Activated naive CD4-positive, alpha-beta T cell treated with anti-CD3 and anti-CD28 coated beads for 36 hours (primary cell): ENCODE measurements around the gene ANO9. TPM values are rescaled to one million over a fixed set of nuclear protein-coding genes. Genes with fewer than 3 reads are reported as not detected.

Source experiments
- CTCF ChIA-PET: fragments of 350-600 bp; sonication (Branson Sonifier 250); formaldehyde crosslinking; loops from one replicate; lab custom pipeline; 2021; ENCODE audit warnings: antibody characterized with exemption; lab: Charles Lee
- DNase-seq: peaks from one replicate; pipeline ENCODE4 v3.0.0-alpha.2; 2020
- H3K27ac Mint-ChIP-seq: one replicate; pipeline ENCODE4 v1.8.0; 2021; ENCODE audit warnings: mild to moderate bottlenecking, mixed read lengths
- H3K27me3 Mint-ChIP-seq: one replicate; pipeline ENCODE4 v1.8.0; 2021; ENCODE audit warnings: low read depth, mixed read lengths
- H3K36me3 Mint-ChIP-seq: one replicate; pipeline ENCODE4 v1.8.0; 2021; ENCODE audit warnings: low read depth, mixed read lengths
- H3K4me1 Mint-ChIP-seq: one replicate; pipeline ENCODE4 v1.8.0; 2021; ENCODE audit warnings: low read depth, mixed read lengths
- H3K4me3 Mint-ChIP-seq: one replicate; pipeline ENCODE4 v1.8.0; 2021; ENCODE audit warnings: mild to moderate bottlenecking, moderate library complexity, mixed read lengths
- H3K9me3 Mint-ChIP-seq: one replicate; pipeline ENCODE4 v1.8.0; 2021; ENCODE audit warnings: mixed read lengths
- intact Hi-C: fragments of 100-400 bp; cut with micrococcal nuclease; formaldehyde crosslinking; loops from one replicate; pipeline ENCODE4 v1.15.1; 2023
- total RNA-seq, 2 experiments: library from RNA; stranded (reverse); gene quantifications; one replicate each; pipeline ENCODE4 v1.2.3, GENCODE V29; 2021

Gene ANO9
- total RNA-seq, 2 experiments from 2014 or later, result 28.9 to 31.0 TPM

GRCh38 chr11:398826-399225 lies 43.0 kb downstream of the ANO9 start:
- DNase-seq, result no peak
- CTCF ChIA-PET, result no interaction called here
- no peaks in the 10 kb centered on the region for H3K36me3 Mint-ChIP-seq
- H3K4me1 Mint-ChIP-seq, result peaks cover 5% of the 10 kb centered on the region
- intact Hi-C loops, result no loop called here
- peaks cover 4% of the 10 kb centered on the region for H3K9me3 Mint-ChIP-seq
- H3K4me3 Mint-ChIP-seq, result no peak overlapping the region
- H3K27me3 Mint-ChIP-seq, result no peaks in the 10 kb centered on the region
- no peak overlapping the region for H3K27ac Mint-ChIP-seq

- intact Hi-C loops, result no loop called here
- Mint-ChIP-seq H3K27ac (no peak overlapping the region), H3K9me3 (peaks cover 4% of the 10 kb centered on the region), H3K4me1 (peaks cover 5% of the 10 kb centered on the region), H3K36me3 (no peaks in the 10 kb centered on the region), H3K27me3 (no peaks in the 10 kb centered on the region), H3K4me3 (no peak overlapping the region)
- peak; percentile 68 for DNase-seq
- CTCF ChIA-PET, result interaction anchor here (1.1 to 1.7 kb wide), 4 partner anchors 9 to 146 kb away, joined by 3 to 8 read pairs (median 6); no protein-coding TSS in a partner anchor
Measured at GRCh38 chr11:396948-397548, 44.8 kb downstream of the ANO9 start.

GRCh38 chr11:396511-396947 lies 45.3 kb downstream of the ANO9 start:
- CTCF ChIA-PET, result interaction anchor here (0.6 to 1.7 kb wide), 5 partner anchors 9 to 151 kb away, joined by 3 to 8 read pairs (median 6); no protein-coding TSS in a partner anchor
- no peaks in the 10 kb centered on the region for H3K27me3 Mint-ChIP-seq
- H3K4me1 Mint-ChIP-seq, result peaks cover 5% of the 10 kb centered on the region
- no peak for DNase-seq
- no peak overlapping the region for H3K27ac Mint-ChIP-seq
- no peaks in the 10 kb centered on the region for H3K36me3 Mint-ChIP-seq
- intact Hi-C loops, result no loop called here
- no peak overlapping the region for H3K4me3 Mint-ChIP-seq
- H3K9me3 Mint-ChIP-seq, result peaks cover 4% of the 10 kb centered on the region

- no peaks in the 10 kb centered on the region for H3K27me3 Mint-ChIP-seq
- CTCF ChIA-PET, result interaction anchor here (0.6 to 1.7 kb wide), 3 partner anchors 52 to 152 kb away, joined by 3 to 8 read pairs (median 6); no protein-coding TSS in a partner anchor
Measured at GRCh38 chr11:395866-396265, 45.9 kb downstream of the ANO9 start.

DNA sequence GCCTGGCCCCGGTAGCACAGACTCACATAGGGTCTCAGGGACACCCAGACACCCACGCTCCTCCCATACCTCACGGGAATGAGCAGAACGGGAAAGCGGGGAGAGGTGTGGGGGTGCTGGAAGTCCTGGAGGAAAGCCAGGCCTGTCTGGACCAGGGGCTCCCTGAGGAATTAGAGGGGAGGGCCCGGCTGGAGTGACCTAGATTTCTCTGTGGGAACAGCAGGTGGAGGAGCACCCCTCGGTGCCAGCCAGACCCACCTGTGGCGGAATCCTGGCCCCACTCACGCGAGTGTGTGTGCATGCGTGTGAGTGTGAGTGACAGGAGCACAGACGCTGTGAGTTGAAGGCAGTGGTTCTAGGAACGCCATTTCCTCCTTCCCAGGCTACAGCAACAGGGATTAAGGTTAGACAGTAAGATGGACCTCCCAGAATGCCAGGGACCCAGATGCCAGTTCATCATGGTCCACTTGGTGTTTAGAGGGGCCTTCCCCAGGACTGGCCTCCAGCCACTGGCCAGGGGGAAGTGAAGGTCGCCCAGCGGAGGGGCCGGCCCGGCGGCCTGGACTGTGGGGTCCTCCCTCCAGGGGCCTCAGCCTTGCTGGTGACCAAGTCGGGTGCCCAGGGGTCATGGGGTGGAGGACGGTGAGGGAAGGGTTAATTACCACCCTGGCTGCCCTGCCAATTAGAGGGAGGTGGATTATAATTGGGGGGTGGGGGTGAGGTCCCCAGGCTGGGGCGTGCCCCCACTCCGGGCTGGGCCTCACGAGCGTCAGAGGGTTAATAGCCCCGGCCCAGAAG lies 46.8 kb downstream of the ANO9 start:
- Mint-ChIP-seq H3K36me3 (no peaks in the 10 kb centered on the region), H3K4me1 (peaks cover 5% of the 10 kb centered on the region), H3K4me3 (no peak overlapping the region), H3K9me3 (peaks cover 4% of the 10 kb centered on the region), H3K27me3 (no peaks in the 10 kb centered on the region), H3K27ac (no peak overlapping the region)
- no peak for DNase-seq
- intact Hi-C loops, result no loop called here
- CTCF ChIA-PET, result no interaction called here

More at GRCh38 chr11:395866-396265, 45.9 kb downstream of the ANO9 start:
- intact Hi-C loops, result no loop called here
- Mint-ChIP-seq H3K4me1 (peaks cover 5% of the 10 kb centered on the region), H3K27ac (no peak overlapping the region), H3K9me3 (peaks cover 4% of the 10 kb centered on the region), H3K4me3 (no peak overlapping the region), H3K36me3 (no peaks in the 10 kb centered on the region)
- DNase-seq, result no peak

GRCh38 chr11:394034-394857 lies 47.6 kb downstream of the ANO9 start, which contains the start of gene PKP3:
Gene PKP3 (plus strand): TSS chr11:394209. CDS start chr11:394293, 84 bp downstream.
- no peak for DNase-seq
- no peak within 1 kb of the TSS for H3K4me3 Mint-ChIP-seq
- H3K27ac Mint-ChIP-seq, result no peak within 1 kb of the TSS
- CTCF ChIA-PET, result no interaction called here
- H3K4me1 Mint-ChIP-seq, result peaks cover 5% of the 10 kb centered on the region
- no peaks in the 10 kb centered on the region for H3K36me3 Mint-ChIP-seq
- intact Hi-C loops, result no loop called here
- no peaks in the 10 kb centered on the region for H3K27me3 Mint-ChIP-seq
- peaks cover 4% of the 10 kb centered on the region for H3K9me3 Mint-ChIP-seq

DNA sequence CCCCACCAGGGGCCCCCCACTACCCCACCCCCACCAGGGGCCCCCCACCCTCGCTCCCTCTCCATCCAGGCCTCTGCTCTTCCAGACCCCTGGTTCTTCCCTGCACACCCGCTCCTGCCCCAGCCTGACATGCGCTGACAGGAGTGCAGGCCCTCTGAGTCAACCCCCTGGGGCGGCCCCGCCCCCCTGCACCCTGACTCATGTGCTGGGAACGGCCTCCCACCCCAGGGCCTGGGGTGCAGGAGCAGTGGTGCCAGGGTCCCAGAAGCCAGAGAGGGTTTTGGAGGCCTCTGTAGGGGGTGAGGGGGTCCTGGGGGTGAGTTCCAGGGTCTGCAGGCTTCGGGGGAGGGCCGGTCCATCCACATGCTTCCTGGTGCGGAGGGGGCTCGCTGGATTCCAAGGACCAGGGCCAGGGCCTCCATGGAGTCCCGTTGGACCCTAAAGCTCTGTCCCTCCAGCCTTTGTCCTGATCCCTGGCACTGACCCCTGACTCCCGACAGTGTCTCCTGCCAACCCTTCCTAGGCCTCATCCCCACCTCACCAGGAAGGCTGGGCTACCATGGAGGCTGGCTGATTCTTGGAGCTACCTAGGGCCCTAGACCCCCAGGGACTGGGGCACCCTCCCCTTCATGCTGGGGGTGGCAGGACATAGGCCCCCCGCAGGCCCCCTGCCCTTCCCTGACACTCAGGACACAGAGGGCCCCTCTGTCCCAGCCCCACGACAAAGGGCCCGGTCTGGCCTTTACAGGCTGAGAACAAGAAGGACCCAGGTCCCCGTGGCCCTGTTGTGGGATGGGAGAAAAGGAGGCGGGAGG lies 48.4 kb downstream of the ANO9 start:
- intact Hi-C loops, result no loop called here
- H3K36me3 Mint-ChIP-seq, result no peaks in the 10 kb centered on the region
- CTCF ChIA-PET, result no interaction called here
- no peak overlapping the region for H3K27ac Mint-ChIP-seq
- no peak overlapping the region for H3K4me3 Mint-ChIP-seq
- no peaks in the 10 kb centered on the region for H3K27me3 Mint-ChIP-seq
- no peak for DNase-seq
- H3K4me1 Mint-ChIP-seq, result peaks cover 3% of the 10 kb centered on the region
- no peaks in the 10 kb centered on the region for H3K9me3 Mint-ChIP-seq

GRCh38 chr11:392102-392777 lies 49.6 kb downstream of the ANO9 start:
- H3K36me3 Mint-ChIP-seq, result no peaks in the 10 kb centered on the region
- no peak for DNase-seq
- H3K4me1 Mint-ChIP-seq, result no peaks in the 10 kb centered on the region
- H3K27me3 Mint-ChIP-seq, result no peaks in the 10 kb centered on the region
- no peak overlapping the region for H3K4me3 Mint-ChIP-seq
- intact Hi-C loops, result no loop called here
- no peak overlapping the region for H3K27ac Mint-ChIP-seq
- CTCF ChIA-PET, result interaction anchor here (0.6 kb wide), 1 partner anchor 29 kb away, joined by 4 read pairs; no protein-coding TSS in a partner anchor
- H3K9me3 Mint-ChIP-seq, result peaks cover 2% of the 10 kb centered on the region

DNA sequence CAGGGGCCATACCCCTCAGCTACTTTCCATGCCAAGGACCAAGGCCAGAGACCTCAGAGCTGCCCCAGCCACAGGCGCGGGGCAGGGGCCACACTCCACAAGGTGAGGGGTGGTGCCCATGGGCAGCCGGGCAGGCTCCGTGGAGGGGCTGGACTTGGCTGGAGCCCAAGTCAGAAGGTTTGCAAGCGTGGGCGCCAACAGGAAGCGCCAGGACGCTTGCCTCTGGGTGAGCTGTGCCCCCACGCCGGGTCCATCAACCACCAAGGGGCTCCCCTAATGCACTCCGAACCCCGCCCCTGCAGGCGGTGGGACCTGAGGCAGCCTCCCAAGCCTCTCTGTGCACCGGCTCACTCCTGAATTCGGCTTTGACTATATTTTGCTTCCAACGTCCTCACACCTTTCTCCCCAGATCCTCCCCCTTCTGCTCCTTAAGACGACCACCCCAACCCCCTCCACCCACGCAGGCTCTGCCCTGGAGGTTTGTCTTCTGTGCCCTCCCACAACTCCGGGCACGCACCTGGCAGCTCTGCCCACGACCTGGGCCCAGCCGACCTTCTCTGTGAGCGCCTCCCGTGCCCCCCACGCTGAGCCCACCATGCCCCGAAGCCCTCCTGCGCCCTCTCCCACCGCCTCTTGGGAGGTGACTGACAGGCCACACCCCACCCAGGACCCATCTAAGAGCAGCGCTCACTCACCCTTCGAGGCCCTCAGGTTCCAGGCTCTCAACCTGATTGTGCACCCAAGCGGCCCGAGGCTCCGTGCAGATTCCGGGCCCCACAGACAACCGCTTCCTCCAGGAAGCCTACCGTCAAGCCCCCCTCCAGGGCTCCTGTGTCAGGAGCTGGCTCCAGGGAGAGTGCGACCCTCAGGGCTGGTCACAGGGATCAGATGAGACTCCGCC lies 50.4 kb downstream of the ANO9 start:
- intact Hi-C loops, result no loop called here
- DNase-seq, result no peak
- Mint-ChIP-seq H3K4me3 (no peak overlapping the region), H3K4me1 (no peaks in the 10 kb centered on the region), H3K9me3 (peaks cover 8% of the 10 kb centered on the region), H3K36me3 (no peaks in the 10 kb centered on the region), H3K27ac (no peak overlapping the region), H3K27me3 (no peaks in the 10 kb centered on the region)
- CTCF ChIA-PET, result interaction anchor here (0.6 kb wide), 1 partner anchor 28 kb away, joined by 4 read pairs; no protein-coding TSS in a partner anchor

- Mint-ChIP-seq H3K27me3 (no peaks in the 10 kb centered on the region), H3K27ac (no peak overlapping the region), H3K9me3 (peaks cover 8% of the 10 kb centered on the region), H3K4me3 (no peak overlapping the region), H3K4me1 (no peaks in the 10 kb centered on the region), H3K36me3 (no peaks in the 10 kb centered on the region)
- CTCF ChIA-PET, result no interaction called here
- intact Hi-C loops, result no loop called here
- DNase-seq, result no peak
Measured at GRCh38 chr11:390175-390574, 51.6 kb downstream of the ANO9 start.
